Suppressor macrophage treated with lipopolysaccharide for 4 hours (primary cell): ENCODE data around the gene FOXN3.
"Not testable (repeated sequence)": the region's sequence is repeated elsewhere in the genome, so short reads cannot be mapped to it uniquely, and the experiment has no call there.

Experiments used
- DNase-seq: peaks from one replicate; pipeline ENCODE4 v3.0.0-alpha.2; 2020

FOXN3 gene

DNA sequence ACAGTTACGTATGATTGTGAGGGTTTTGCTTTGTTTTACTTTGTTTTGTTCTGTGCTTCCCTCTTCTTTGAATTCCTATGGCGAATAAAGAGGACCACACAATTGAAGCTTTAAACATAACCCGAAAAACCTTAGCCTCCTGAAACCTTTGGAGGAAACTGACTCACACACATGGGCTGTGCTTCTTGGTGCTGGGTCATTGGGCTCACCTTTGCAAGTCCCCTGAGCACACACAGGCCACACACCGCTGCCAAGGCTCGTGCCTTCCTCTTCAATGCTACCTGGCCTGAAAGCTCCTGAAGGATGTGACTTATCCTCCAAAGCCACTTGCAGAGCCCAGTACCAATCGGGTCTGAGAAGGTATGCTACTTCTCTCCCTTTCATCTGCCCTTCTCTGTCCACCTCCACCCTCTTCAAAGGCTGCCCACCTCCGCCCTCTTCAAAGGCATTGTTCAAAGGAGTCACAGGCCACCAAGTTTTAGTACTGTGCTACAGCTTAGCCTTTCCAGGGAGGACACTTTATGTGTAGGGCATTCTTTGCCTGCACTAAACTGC lies 114.6 kb downstream of the FOXN3 start:
- DNase-seq: no peak

DNA sequence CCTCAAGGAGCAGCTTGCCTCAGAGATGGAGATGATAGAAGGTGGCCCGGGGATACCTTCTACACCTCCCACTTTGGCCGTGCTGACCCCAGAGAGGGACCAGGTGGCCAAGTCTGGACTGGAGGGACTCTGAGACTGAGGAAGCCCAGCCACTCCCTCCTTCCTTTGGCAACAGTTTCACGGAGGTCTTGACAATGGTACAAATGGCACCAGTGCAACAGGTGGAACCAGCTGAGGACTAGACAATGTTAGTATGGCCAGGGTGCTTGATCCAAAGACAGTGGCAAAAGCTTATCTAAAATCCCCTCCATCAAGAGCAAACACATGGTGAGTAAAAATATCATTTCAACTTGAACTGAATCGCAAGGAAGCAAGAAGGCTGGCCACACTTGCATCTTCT lies 117.4 kb downstream of the FOXN3 start:
- no peak for DNase-seq

DNA sequence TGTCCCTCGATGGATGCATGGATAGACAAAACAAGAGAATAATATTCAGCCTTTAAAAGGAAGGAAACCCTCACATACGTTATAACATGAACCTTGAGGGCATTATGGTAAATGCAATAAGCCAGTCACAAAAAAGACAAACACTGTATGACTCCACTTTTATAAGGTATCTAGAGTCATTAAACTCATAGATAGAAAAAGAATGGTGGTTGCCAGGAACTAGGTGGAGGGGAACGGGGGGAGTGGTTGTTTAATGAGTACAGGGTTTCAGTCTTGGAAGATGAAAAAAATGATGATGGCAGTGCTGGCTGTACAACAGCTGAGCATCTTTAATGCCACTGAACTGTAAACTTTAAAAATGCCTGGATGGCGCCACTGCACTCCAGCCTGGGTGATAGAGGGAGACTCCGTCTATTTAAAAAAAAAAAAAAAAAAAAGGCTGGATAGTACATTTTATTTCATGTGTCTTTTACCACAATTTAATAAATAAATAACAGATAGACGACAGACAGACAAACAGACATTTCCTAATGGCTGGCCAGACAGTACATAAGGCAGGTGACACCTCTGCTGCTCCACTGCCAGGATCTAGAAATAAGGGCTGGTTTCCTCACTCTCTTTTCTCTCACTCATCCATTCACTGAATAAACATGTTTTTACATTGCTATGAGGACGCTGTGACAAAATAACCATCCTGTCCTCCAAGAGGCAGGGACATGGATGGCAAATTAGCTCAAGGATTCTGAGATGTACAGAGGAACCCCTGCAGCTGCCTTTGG lies 118.8 kb downstream of the FOXN3 start:
- no peak for DNase-seq

DNA sequence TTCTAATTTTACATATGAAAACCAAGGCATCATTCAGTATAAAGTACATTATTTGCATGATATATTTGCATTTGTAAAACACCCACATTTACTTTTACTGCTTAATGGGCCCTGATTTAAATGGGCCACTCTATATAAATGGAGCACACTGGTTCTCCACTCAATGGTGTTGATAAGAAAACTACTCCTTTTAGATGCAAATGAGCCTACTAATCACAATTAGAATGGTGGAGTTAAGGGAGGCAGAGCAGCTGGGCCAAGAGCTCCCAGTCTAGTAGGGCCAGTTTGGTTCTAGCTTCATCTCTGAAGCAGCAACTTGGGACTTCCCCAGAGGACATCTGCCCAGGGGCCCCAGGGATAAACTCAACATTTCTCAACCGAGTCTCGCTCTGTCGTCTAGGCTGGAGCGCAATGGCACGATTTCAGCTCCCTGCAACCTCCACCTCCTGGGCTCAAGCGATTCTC lies 120.7 kb downstream of the FOXN3 start:
- DNase-seq: no peak

DNA sequence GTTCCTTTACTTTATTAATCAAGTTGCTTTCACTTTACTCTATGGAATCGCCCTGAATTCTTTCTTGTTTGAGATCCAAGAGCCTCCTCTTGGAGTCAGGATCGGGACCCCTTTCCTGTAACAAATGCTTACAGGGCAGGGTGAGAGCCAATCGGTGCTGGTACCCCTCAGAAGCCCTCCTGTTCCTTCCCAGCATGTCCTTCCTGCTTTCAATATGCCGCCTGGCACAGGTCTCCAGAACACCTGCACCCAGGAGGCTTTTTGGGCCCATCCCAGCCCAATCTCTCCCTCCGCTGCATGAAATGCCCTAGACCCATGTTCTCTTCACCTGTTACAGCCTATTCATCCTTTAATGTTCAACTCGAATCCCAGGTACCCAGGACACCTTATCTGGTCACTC lies 122.2 kb downstream of the FOXN3 start:
- DNase-seq: no peak

DNA sequence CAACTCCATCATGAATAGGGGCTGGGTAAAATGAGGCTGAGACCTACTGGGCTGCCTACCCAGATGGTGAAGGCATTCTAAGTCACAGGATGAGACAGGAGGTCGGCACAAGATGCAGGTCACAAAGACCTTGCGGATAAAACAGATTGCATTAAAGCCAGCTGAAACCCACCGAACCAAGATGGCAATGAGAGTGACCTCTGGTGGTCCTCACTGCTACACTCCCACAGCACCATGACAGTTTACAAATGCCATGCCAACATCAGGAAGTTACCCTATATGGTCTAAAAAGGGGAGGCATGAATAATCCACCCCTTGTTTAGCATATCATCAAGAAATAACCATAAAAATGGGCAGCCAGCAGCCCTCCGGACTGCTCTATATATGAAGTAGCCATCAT lies 122.6 kb downstream of the FOXN3 start:
- not testable (repeated sequence) for DNase-seq

DNA sequence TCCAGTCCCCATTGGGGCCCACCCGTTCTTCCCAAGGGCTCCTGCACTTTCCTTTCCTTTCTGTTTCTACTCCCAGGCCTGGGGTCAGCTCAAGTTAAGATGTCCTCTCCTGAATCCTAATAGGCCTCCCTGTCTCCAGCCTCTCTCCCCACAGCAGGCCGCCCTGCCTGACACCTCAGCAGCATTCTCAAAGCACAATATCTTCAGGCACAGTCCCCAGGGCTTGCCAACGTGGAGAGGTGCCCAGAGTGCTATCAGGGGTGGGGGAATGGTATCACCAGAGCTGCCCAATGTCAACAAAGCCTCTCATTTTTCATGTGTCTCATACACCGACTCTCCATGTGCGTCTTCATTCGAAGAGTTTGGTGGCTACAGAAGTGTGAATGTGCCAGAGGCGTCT lies 123.0 kb downstream of the FOXN3 start:
- no peak for DNase-seq

DNA sequence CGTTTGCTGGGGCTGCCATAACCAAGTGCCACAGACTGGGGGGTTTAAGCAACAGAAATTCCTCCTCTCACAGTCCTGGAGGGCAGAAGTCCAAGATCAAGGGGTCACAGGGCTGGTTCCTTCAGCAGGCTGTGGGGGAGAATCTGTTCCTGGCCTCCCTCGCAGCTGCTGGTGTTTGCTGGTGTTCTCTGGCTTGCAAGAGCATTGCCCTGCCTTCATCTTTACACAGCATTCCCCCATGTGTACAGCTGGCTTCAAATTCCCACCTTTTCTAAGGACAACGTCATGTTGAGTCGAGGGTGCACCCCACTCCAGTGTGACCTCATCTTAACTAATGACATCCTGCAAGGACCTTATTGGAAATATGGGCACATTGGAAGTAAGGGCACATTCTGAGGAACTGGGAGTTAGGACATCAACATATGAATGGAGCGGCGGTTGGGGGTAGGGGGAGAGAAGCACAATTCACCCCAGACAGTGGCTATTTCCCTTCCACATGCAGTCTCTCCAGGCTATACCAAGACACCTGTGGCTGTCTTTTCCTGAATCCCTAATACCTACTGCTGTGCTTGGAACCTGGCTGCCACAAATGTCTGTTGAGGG lies 123.6 kb downstream of the FOXN3 start:
- no peak for DNase-seq

DNA sequence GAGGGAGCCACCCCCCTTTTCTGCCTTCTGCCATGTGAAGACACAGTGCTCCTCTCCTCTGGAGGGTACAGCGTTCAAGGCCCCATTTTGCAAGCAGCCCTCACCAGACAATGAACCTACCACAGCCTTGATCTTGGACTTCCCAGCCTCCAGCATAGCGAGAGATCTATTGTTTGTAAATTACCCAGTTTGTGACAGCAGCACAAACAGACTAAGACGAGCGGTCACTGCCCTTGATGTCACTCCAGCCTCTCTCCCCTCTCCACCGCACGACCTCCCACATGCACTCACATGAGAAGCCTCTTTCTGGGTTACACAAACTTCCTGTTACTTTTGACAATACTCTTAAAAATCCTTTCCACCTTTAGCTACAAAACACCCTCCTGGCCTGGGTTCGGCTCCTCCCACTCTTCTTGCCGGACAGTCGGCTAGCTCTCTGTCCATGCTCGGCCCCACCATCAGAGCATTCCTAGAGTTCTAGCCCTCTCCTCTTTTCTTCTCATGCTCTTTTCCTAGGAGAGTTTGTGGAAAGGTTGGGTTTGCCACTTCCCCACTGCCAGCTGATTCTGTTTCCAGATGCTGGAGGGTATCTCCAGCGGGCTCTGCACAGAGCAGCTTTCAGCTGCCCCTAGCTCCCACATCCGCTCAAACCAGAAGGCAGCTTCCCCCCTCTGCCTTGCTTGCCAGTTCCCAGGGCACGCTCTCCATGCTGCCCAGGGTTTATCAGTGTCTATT lies 124.3 kb downstream of the FOXN3 start:
- peak; percentile 67 for DNase-seq

DNA sequence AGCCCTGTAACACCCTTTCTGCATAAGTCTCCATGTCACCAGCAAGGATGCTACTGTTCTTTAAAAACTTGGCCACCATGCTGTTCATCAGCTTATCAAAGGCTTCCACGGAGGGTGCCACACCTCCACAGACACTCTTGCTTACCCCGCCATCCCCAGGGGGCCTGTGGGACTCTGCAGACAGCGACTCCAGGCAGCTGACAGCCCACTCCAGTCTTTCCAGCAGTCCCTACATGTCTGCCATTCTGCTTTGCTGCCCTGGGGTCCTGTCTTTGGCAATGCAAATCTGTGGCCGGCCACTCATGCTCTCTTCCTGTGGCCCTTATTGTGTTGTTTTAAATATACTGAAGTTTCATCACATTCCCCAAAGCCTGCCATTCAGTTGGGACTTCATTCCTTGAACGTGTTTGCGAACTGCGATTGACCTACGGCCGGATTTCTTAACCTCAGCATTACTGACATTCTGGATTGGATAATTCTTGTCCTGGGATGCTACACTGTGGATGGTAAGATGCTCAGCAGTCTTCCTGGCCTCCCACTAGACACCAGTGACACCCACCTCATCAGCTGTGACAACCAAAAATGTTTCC lies 125.6 kb downstream of the FOXN3 start:
- DNase-seq: no peak

DNA sequence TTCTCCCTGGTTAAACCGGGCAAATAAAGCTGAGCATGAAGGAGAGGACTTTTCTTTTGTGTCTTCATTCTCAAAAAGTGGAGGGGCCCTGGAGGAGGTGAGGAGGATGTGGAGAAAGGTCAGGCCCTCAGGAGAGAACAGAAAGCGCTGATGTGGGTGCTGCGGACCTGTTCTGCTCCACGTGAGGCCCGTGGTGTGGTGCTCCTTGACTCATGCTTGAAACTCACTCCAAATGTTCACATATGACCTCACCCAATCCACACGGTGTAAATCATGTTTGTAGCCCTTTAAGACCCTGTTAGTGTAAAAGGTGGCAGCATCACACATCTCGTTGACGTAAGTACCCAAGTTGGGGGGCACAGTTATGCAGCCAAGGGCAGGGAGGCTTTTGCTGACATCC lies 126.2 kb downstream of the FOXN3 start:
- no peak for DNase-seq

DNA sequence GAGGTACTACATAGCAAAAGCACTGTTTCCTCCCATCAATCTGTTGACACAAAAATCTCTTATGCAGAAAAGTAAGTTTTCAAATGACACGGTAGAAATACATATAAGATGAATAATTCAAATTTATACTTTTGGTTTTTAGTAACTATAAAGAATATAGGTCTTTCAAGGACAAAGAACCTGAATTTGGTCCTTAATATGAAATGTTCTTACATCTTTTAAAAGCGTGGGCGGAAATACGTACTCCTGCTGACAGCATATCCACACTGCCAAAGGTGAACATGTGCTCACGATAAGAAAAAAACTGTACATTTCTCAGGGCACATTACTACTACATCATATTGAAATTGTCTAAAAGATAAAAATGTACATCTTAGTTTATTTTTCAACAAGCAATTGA lies 127.6 kb downstream of the FOXN3 start:
- no peak for DNase-seq

DNA sequence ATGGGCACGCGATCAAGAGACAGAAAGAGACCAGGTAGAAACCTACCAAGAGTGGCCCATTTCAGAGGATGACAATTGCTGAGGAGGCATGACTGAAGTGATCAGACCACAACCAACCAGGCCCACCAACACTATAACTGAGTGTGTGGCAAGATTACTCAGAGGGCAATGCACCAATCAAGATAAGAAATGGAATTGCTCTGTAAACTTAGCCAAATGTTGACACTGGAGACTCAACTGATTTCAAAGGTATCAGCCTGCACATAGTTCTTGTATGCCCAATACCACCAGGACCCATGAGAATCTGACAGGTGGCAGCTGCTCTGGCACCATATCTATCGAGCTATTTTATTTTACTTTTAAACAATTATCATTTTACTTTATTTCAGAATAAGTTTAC lies 128.9 kb downstream of the FOXN3 start:
- no peak for DNase-seq

DNA sequence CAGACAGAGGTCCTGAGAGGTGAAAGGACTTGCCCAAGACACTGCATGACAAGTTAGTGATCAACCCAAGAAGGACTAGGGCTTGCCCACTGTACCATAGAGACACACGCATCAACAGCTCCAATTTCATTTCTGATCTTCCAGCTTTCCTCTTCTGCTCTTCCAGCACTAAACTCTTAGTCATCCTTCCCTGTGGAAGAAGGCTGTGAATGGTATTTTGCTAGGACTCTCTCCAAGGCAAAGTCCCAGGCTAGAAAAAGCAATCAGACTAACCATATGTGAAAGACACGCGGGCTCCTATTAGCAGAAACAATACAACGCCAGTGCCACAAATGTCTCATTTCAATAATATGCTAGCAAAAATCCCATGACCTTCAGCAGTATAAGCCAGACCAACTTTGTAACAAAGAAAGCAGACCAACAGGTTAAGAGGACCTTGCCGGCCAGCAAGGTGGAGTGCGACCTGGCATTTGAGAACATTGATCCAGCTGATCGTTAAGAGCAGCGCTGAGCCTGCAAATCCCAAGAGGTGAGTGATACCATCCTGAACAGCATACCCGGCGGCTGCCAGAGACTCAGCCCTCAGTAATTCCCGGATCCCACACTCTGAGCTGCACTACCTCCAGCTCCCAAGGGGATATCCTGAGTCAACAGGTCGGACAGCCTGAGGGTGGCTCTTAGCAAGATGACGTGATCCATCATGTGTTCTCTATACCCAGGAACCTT lies 132.5 kb downstream of the FOXN3 start:
- DNase-seq: no peak

DNA sequence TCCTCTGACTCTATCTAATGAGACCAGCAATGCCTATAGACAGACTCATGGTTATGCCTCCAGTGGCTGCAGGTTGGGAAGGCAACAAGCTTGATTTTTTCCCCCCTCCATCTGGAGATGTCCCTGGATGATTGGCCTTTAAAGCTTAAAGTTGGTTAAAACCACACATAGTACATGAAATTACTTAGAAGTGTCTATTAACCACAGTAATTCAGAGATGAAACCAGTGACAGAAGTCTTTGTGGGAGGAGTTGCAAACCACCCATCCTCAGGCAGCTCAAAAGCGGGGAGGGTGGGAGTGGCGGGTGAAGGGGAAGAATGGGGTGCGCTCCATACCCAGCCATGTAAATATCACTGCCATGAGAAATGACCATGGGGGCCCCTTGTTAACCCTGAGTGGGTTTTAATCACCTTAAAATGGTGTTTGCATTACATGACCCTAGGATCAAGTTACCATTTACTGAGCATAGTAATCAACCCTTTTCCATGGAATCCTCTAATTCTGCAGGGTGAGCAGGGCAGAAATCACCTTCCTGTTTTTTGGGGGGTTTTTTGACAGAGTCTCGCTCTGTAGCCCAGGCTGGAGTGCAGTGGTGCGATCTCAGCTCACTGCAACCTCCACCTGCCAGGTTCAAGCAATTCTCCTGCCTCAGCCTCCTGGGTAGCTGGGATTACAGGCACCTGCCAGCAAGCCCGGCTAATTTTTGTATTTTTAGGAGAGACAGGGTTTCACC lies 133.5 kb downstream of the FOXN3 start:
- DNase-seq: no peak

DNA sequence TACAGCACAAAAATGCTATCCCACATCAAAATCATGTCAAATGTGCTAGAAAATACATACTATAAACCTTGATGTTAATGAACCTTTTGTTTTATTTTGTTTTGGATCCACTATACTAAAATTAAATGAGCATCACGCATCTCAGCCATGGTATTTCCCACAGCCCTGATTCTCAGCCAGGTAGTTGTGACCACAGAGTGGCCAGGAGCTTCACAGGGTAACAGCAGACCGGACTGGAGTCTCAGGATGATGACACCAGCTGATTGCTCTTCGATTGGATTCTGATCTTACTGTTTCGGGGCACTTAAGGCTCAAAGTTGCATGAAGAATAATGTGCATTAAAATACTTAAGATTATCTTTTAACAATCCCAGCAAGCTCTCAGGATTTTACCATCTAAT lies 134.8 kb downstream of the FOXN3 start:
- no peak for DNase-seq

DNA sequence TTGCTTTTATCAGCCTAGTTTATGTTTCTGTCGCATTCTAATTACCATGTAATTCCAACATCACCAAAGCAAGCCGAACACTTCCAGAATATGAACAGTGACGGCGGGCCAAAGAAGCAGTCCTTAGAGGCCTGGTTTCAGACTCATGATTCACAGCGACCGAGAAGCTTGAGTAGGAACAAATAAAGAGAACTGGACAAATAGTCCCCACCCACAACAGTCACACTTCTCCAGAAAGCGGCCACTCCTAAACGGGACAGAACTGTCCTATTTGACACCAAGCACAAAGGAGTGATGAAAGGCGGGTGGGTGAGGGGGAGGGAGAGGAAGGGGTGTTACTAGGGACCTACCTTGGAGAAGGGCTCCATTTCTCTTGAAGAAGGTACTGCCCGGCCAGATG lies 136.4 kb downstream of the FOXN3 start:
- DNase-seq: peak; percentile 58

DNA sequence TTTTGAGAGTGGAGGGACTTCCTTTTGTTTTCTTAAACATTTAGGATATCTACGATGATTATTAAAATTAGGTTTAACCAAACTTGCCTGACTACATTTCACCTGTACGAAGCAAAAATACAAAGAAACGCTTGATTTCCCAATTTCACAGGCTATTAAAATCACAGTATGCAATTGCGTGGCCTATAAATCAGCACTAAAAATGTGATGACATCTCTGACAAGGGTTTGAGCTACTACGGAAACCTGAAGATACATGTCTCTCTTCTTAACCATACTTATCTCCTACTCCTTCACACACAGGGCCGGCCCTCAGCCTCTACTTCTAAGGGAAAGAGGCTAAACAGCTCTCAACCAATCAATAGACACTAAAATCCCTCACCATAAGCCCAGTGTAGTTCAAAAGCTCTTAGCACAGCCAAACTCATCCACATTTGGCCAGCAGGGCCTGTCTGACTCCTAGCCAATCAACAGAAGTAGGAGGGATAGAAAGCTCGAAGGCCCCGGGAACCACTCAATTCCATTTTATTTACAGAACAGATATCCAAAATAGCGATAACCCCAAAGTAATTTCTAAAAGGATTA lies 137.3 kb downstream of the FOXN3 start:
- no peak for DNase-seq

DNA sequence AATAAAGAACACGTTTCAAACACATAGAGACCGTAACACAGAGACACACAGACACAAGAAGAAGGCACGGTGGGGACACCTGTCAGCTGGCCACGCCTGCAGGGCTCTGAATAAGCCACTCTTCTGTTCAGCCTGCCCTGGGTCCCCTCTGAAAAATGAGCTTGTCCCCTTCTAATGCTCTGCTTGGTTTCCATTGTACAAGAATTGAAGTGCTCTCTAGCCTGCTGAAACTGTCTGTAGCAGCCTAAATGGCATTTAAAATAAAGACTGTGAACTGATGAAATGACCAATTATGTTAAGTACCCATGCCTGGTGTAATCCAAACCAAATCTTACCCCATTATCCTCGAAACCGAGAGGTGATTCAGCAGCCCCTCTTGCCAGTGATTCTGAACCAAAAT lies 139.8 kb downstream of the FOXN3 start:
- no peak for DNase-seq

DNA sequence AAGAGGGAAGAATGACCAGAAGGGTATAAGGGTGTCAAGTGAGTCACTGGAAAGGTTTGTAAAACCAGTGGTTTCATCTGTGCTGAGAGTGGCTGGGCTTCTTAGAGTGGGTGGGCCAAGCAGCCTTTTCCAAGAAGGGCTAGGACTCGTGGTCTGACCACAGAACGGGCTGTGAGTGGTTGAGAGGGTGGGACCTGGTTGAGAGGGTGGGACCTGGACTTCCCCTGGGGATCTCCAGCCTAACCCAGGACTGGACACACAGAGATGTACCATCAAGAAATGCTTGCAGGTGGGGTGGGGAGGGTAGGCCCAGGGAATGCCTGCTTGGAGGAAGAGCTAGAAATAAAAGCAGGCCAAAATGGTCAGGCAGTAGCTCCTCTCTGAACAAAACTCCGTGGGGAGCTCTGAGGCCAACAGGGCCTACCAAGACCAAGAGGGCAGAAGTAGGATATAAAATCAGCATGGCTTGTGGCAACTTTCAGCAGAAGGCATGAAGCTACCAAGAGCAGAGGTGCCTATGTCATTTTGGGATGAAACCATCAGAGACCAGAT lies 140.5 kb downstream of the FOXN3 start:
- peak; percentile 88 for DNase-seq
